GM18867 (cell line): ENCODE measurements around the gene NEU1.
"Not testable (repeated sequence)": the region's sequence is repeated elsewhere in the genome, so short reads cannot be mapped to it uniquely, and the experiment has no call there.

Experiments used
- ATAC-seq: cut with Tn5 transposase; IDR thresholded peaks from one replicate; pipeline ENCODE4 v1.9.1; 2021; ENCODE audit warnings: mild to moderate bottlenecking, moderate library complexity; ENCODE audit not compliant: unreplicated experiment

The NEU1 gene

DNA sequence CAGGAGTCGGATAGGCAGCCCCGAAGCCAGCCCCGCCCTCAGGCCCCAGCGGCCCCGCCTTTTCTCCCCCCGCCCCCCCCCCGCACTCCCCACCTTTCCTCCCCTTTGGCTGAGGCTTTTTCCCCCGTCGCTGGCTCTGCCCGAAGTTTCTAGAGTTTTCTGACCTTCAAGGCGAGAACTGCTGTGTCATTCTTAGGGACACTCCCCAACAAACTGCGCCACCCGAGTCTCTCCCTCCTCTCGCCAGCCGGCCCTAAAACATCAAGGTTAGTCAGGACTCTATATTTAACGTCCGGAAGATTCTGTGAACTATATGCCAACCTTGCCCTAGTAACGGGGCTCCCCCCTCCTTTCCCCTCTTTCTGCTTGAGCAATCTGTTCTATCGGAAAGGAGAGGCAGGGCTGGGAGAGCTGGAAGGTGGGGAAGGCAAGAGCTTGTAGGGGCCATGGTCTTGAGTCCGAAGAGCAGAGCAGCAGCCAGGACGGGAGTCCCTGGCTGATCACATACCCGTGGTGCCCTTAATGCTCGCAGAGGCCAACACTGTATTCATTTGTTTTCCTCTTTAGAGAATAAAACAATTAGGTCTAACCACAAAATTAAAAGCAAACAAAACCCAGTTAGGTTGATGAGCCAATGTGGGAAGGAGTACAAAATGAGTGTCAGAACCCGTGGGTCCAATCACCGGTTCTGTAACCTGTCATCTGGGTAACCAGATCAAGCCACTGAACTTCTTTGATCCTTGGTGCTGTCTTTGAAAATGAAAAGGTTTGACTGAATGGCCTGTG lies 40.4 kb downstream of the NEU1 start:
- peak; percentile 35 for ATAC-seq

DNA sequence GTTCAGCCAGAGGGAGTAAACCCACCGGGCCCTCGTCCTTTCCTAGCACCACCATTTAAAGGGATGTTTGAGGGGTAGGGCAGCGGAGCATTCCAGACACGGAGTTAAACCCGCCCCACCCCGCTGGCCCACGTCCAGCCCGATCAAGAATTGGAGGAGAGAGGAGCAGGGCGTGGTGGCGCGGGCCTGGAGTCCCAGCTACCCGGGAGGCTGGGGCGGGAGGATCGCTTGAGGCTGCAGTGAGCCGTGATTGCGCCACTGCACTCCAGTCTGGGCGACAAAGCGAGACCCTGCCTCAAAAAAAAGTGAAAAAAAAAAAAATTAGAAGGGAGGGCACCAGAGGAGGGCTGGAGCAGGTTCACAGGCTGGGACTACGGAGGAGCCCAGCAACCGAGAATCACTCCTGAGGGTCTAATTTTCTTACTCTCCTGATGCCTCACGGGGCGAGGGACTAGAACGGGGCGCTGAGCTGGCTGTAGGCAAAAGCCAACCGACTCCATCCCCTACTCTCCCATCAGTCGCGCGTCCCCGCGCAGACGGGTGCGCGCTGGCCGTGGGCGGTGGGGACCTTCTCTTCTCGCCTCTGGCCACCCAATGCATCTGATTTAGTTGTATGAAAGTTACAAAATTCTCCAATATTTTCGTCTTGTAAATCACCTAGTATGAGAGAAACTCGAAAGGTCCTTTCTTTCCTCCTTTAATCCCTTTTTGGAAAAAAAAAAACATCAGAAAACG lies 41.2 kb downstream of the NEU1 start:
- ATAC-seq: peak; percentile 33

DNA sequence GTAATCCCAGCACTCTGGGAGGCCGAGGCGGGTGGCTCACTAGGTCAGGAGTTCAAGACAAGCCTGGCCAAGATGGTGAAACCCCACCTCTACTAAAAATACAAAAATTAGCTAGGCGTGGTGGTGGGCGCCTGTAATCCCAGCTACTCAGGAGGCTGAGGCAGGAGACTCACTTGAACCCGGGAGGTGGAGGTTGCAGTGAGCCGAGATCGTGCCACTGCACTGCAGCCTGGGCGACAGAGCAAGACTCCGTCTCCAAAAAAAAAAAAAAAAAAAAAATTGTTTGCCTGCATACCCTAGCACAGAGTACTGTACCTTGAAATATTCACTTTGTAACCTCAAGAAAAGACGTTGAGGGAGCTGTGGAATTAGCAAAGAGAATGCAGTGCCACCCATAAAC lies 42.2 kb downstream of the NEU1 start:
- not testable (repeated sequence) for ATAC-seq

DNA sequence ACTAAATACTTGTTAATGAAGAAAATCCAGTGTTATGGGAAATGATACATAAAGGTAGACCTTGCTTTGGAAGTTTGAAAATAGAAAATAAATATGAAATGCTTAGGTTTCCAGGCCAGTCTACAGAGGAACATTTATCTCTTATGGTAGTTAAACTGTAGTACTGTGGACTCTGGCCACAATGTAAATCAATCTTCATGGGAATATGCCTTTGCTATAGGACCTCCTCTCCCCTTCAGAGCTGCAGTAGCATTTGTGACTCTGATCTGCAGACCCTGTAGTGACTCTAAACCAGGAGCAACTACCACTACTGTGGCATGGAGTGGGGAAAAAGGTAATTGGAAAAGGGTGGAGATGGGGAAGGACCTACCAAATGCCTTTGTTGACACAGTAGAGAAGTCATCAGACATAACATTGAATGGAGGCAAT lies 42.7 kb downstream of the NEU1 start:
- ATAC-seq: no peak

DNA sequence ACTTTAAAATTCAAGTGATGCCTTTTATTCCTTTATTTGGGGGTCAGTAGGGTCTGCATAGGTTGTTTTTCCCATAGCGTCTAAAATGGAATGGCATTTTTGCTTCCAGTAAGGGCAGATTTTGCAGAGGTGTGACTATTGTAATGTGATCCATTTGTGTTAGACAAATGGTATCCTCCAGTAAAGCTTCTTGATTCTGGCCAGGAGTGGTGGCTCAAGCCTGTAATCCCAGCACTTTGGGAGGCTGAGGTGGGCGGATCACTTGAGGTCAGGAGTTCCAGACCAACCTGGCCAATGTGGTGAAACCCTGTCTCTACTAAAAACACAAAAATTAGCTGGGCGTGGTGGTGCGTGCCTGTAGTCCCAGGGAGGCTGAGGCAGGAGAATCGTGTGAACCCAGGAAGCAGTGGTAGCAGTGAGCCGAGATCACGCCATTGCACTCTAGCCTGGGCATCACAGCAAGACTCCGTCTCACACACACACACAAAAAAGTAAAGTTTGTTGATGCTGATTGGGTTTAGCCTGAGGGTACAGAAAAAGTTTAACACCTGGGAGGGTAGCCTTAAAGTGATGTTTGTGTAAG lies 44.6 kb downstream of the NEU1 start:
- ATAC-seq: not testable (repeated sequence)

DNA sequence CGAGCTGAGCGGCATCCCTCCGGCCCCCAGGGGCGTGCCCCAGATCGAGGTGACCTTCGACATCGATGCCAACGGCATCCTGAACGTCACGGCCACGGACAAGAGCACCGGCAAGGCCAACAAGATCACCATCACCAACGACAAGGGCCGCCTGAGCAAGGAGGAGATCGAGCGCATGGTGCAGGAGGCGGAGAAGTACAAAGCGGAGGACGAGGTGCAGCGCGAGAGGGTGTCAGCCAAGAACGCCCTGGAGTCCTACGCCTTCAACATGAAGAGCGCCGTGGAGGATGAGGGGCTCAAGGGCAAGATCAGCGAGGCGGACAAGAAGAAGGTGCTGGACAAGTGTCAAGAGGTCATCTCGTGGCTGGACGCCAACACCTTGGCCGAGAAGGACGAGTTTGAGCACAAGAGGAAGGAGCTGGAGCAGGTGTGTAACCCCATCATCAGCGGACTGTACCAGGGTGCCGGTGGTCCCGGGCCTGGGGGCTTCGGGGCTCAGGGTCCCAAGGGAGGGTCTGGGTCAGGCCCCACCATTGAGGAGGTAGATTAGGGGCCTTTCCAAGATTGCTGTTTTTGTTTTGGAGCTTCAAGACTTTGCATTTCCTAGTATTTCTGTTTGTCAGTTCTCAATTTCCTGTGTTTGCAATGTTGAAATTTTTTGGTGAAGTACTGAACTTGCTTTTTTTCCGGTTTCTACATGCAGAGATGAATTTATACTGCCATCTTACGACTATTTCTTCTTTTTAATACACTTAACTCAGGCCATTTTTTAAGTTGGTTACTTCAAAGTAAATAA lies 45.3 kb downstream of the NEU1 start:
- not testable (repeated sequence) for ATAC-seq

DNA sequence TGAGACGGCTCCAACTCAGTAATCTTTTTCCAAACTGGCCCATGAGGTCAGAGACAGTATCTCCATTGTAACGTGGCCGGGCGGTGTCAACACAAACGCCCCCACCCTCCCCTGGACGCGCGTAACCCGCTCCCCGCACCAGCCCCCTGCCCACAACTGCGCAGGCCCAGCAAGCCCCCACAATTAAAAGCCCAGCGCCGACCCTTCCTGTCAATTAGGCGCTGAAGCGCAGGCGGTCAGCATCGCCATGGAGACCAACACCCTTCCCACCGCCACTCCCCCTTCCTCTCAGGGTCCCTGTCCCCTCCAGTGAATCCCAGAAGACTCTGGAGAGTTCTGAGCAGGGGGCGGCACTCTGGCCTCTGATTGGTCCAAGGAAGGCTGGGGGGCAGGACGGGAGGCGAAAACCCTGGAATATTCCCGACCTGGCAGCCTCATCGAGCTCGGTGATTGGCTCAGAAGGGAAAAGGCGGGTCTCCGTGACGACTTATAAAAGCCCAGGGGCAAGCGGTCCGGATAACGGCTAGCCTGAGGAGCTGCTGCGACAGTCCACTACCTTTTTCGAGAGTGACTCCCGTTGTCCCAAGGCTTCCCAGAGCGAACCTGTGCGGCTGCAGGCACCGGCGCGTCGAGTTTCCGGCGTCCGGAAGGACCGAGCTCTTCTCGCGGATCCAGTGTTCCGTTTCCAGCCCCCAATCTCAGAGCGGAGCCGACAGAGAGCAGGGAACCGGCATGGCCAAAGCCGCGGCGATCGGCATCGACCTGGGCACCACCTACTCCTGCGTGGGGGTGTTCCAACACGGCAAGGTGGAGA lies 47.4 kb downstream of the NEU1 start, which contains the start of the genes HSPA1A and HSPA1L:
HSPA1A (plus strand) TSS at position 519 of the 814 bp plus-strand sequence; CDS start at position 733, 214 bp downstream.
HSPA1L (minus strand) TSS at position 259 of the 814 bp plus-strand sequence. CDS start 3,311 bp downstream, outside the sequence.
- peak; percentile 41 for ATAC-seq

DNA sequence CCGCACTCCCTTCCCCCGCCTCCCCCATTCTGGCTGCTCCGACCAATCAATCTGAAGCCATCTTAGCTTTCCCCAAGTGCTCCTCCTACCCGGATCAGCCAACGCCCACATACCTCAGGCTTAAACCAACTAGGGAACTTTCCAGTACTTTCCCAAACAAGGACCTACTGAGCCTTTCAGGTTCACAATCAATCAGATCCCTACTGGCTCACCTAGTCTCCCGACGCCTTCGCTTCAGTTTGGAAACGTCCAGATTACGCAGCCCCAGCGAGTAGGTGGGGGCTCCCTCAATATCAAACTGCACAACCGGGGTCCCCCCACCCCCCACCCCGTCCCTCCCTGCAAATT lies 48.0 kb downstream of the NEU1 start:
- ATAC-seq: no peak

DNA sequence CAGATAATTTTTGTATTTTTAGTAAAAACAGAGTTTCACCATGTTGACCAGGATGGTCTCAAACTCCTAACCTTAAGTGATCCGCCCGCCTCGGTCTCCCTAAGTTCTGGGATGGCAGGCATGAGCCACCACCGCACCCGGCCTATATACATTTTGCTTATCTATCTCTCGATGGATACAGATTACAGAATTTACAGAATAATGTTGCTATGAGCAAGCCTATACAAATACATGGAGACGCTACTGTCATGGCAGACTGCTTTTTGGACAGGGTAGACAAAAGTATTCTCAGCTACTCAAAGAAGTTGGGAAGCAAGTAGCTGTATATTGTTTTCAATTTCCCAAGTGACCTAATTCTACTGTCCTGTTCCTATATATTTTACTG lies 49.2 kb downstream of the NEU1 start:
- no peak for ATAC-seq

DNA sequence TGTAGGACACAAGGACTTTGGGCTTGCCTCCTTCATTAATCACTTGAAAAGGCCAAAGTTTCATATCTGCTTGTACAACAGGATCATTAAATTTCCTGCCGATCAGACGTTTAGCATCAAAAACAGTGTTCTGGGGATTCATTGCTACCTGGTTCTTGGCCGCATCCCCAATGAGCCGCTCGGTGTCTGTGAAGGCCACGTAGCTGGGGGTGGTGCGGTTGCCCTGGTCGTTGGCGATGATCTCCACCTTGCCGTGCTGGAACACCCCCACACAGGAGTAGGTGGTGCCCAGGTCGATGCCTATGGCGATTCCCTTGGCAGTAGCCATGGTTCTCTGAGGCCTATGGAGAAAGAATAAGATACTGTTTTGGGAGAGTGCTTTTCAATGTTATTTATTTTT lies 51.0 kb downstream of the NEU1 start:
- no peak for ATAC-seq

DNA sequence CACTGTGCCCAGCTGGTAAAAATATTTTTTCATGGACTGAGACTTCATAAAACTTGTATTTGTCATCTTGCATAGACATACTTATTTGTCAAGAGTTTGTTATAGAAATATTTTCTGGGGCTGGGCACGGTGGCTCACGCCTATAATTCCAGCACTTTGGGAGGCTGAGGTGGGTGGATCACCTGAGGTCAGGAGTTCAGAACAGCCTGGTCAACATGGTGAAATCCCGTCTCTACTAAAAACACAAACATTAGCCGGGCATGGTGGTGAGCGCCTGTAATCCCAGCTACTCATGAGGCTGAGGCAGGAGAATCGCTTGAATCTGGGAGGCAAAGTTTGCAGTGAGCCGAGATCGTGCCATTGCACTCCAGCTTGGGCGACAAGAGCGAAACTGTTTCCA lies 54.0 kb downstream of the NEU1 start:
- ATAC-seq: not testable (repeated sequence)
